ENCODE measurements around the gene CNOT4.

Gene CNOT4

DNA sequence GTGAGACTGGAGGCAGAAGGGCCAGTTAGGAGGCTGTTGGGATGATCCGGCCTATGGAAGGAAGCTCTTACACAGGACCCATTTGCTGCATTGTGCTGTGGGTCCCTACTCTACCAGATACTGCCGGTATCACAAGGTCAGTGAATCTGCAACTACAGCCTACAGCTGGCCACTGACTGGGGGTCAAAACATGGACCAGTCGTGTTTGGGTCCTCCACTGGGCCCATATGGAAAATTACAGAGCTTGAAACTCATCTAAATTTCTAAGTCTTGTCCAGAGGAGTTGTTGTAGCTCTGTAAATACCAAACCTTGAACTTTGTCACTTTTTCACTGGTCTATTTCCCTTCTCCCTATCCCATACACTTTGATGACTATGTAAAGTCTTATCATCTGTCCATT, 42.2 kb upstream of the CNOT4 start:
- no peak overlapping the region for H3K27ac Mint-ChIP-seq
- TF ChIP-seq, protein P1, sequence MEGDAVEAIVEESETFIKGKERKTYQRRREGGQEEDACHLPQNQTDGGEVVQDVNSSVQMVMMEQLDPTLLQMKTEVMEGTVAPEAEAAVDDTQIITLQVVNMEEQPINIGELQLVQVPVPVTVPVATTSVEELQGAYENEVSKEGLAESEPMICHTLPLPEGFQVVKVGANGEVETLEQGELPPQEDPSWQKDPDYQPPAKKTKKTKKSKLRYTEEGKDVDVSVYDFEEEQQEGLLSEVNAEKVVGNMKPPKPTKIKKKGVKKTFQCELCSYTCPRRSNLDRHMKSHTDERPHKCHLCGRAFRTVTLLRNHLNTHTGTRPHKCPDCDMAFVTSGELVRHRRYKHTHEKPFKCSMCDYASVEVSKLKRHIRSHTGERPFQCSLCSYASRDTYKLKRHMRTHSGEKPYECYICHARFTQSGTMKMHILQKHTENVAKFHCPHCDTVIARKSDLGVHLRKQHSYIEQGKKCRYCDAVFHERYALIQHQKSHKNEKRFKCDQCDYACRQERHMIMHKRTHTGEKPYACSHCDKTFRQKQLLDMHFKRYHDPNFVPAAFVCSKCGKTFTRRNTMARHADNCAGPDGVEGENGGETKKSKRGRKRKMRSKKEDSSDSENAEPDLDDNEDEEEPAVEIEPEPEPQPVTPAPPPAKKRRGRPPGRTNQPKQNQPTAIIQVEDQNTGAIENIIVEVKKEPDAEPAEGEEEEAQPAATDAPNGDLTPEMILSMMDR (IDR thresholded peaks at IDR 0.05): no peak

GRCh38 chr7:135550196-135550595, 40.3 kb upstream of the CNOT4 start:
- Mint-ChIP-seq H3K27ac (no peak overlapping the region), H3K4me3 (no peak overlapping the region), H3K36me3 (ENCODE audit: low read depth) (no peaks in the 10 kb centered on the region), H3K27me3 (ENCODE audit: low read depth, poor library complexity) (peaks cover 6% of the 10 kb centered on the region), H3K9me3 (peaks cover 4% of the 10 kb centered on the region), H3K4me1 (no peaks in the 10 kb centered on the region)
- TF ChIP-seq, protein P1 (IDR thresholded peaks at IDR 0.05): no peak
- DNase-seq: no peak

More for the DNA sequence above, 42.2 kb upstream of the CNOT4 start:
- H3K4me3 Mint-ChIP-seq: no peak overlapping the region
- peaks cover 6% of the 10 kb centered on the region for H3K27me3 Mint-ChIP-seq (ENCODE audit: low read depth, poor library complexity)
- no peaks in the 10 kb centered on the region for H3K4me1 Mint-ChIP-seq
- no peak for DNase-seq
- H3K9me3 Mint-ChIP-seq: no peaks in the 10 kb centered on the region
- no peaks in the 10 kb centered on the region for H3K36me3 Mint-ChIP-seq (ENCODE audit: low read depth)

- peaks cover 4% of the 10 kb centered on the region for H3K9me3 Mint-ChIP-seq
- DNase-seq: no peak
- H3K36me3 Mint-ChIP-seq (ENCODE audit: low read depth): no peaks in the 10 kb centered on the region
- no peak overlapping the region for H3K4me3 Mint-ChIP-seq
- no peaks in the 10 kb centered on the region for H3K4me1 Mint-ChIP-seq
- H3K27me3 Mint-ChIP-seq (ENCODE audit: low read depth, poor library complexity): no peaks in the 10 kb centered on the region
- TF ChIP-seq, protein P1 (IDR thresholded peaks at IDR 0.05): no peak
- no peak overlapping the region for H3K27ac Mint-ChIP-seq
Observed at GRCh38 chr7:135541029-135541428, 31.1 kb upstream of the CNOT4 start.

- no peaks in the 10 kb centered on the region for H3K27me3 Mint-ChIP-seq (ENCODE audit: low read depth, poor library complexity)
- H3K4me1 Mint-ChIP-seq: no peaks in the 10 kb centered on the region
- no peak for DNase-seq
- H3K36me3 Mint-ChIP-seq (ENCODE audit: low read depth): no peaks in the 10 kb centered on the region
- H3K9me3 Mint-ChIP-seq: no peaks in the 10 kb centered on the region
- TF ChIP-seq, protein P1 (IDR thresholded peaks at IDR 0.05): no peak
- H3K27ac Mint-ChIP-seq: no peak overlapping the region
- H3K4me3 Mint-ChIP-seq: no peak overlapping the region
Observed at GRCh38 chr7:135539629-135540028, 29.7 kb upstream of the CNOT4 start.

- H3K27me3 Mint-ChIP-seq (ENCODE audit: low read depth, poor library complexity): no peaks in the 10 kb centered on the region
- H3K4me3 Mint-ChIP-seq: no peak overlapping the region
- H3K4me1 Mint-ChIP-seq: no peaks in the 10 kb centered on the region
- H3K27ac Mint-ChIP-seq: no peak overlapping the region
- no peaks in the 10 kb centered on the region for H3K9me3 Mint-ChIP-seq
- TF ChIP-seq, protein P1 (IDR thresholded peaks at IDR 0.05): no peak
- no peak for DNase-seq
- no peaks in the 10 kb centered on the region for H3K36me3 Mint-ChIP-seq (ENCODE audit: low read depth)
Observed at GRCh38 chr7:135538376-135538775, 28.5 kb upstream of the CNOT4 start.

- Mint-ChIP-seq H3K27me3 (ENCODE audit: low read depth, poor library complexity) (no peaks in the 10 kb centered on the region), H3K27ac (no peak overlapping the region), H3K4me1 (no peaks in the 10 kb centered on the region), H3K9me3 (no peaks in the 10 kb centered on the region), H3K4me3 (no peak overlapping the region), H3K36me3 (ENCODE audit: low read depth) (no peaks in the 10 kb centered on the region)
- no peak for DNase-seq
- TF ChIP-seq, protein P1 (IDR thresholded peaks at IDR 0.05): no peak
Observed at GRCh38 chr7:135537905-135538304, 28.0 kb upstream of the CNOT4 start.
